ENCODE data around the gene POU2AF2.

DNA sequence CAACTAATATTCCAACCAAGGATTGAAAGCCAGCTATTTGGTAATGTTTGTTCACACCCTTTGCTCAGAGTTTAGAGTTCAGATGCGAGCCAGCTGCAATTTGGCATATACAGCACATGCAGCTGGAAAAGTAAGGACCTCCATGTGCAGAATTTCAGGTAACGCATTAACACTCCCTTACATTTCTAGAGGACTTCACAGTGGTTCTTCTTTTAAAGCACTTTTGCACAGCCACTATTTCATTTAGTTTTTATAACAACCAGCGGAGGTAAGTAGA lies 56.3 kb downstream of the POU2AF2 start:
- no peak for TF ChIP-seq POLR2AphosphoS5 (IDR thresholded peaks at IDR 0.05; ENCODE audit: low read depth, low read length)
- TF ChIP-seq, protein P1, sequence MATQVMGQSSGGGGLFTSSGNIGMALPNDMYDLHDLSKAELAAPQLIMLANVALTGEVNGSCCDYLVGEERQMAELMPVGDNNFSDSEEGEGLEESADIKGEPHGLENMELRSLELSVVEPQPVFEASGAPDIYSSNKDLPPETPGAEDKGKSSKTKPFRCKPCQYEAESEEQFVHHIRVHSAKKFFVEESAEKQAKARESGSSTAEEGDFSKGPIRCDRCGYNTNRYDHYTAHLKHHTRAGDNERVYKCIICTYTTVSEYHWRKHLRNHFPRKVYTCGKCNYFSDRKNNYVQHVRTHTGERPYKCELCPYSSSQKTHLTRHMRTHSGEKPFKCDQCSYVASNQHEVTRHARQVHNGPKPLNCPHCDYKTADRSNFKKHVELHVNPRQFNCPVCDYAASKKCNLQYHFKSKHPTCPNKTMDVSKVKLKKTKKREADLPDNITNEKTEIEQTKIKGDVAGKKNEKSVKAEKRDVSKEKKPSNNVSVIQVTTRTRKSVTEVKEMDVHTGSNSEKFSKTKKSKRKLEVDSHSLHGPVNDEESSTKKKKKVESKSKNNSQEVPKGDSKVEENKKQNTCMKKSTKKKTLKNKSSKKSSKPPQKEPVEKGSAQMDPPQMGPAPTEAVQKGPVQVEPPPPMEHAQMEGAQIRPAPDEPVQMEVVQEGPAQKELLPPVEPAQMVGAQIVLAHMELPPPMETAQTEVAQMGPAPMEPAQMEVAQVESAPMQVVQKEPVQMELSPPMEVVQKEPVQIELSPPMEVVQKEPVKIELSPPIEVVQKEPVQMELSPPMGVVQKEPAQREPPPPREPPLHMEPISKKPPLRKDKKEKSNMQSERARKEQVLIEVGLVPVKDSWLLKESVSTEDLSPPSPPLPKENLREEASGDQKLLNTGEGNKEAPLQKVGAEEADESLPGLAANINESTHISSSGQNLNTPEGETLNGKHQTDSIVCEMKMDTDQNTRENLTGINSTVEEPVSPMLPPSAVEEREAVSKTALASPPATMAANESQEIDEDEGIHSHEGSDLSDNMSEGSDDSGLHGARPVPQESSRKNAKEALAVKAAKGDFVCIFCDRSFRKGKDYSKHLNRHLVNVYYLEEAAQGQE (IDR thresholded peaks at IDR 0.05; ENCODE audit: insufficient read depth in 1 of 2, low read depth in 2 of 2, low read length in 2 of 2) = no peak

Data from PFSK-1 (cell line).